ENCODE results near the gene METRNL.

METRNL gene

GRCh38 chr17:83142619-83143018 lies 63.2 kb downstream of the METRNL start:
- TF ChIP-seq ZFX (IDR thresholded peaks at IDR 0.05; ENCODE audit: borderline replicate concordance), result no peak
- TF ChIP-seq, protein P1, sequence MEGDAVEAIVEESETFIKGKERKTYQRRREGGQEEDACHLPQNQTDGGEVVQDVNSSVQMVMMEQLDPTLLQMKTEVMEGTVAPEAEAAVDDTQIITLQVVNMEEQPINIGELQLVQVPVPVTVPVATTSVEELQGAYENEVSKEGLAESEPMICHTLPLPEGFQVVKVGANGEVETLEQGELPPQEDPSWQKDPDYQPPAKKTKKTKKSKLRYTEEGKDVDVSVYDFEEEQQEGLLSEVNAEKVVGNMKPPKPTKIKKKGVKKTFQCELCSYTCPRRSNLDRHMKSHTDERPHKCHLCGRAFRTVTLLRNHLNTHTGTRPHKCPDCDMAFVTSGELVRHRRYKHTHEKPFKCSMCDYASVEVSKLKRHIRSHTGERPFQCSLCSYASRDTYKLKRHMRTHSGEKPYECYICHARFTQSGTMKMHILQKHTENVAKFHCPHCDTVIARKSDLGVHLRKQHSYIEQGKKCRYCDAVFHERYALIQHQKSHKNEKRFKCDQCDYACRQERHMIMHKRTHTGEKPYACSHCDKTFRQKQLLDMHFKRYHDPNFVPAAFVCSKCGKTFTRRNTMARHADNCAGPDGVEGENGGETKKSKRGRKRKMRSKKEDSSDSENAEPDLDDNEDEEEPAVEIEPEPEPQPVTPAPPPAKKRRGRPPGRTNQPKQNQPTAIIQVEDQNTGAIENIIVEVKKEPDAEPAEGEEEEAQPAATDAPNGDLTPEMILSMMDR (IDR thresholded peaks at IDR 0.05), result no peak

DNA sequence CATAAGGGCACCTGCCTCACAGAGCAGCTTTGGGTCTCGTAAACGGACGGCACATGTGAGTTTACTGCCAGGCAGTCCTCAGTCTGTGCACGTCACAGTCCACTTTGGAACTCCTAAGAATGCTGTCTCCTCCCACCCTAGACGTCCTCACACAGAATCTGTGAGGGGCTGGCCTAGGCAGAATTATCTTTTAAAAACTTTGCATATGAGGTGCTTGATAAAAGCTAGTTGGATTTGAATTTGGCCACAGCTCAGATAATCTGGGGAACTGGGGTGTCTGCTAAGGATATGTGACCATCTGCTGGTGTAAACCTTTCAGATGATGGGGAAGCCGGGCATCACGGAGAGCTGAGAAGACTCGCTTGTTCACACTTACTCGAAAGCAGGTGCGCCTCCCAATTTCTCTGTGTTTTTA lies 64.4 kb downstream of the METRNL start:
- TF ChIP-seq ZFX (IDR thresholded peaks at IDR 0.05; ENCODE audit: borderline replicate concordance), result no peak
- TF ChIP-seq, protein P1 (IDR thresholded peaks at IDR 0.05), result no peak
- no peak overlapping the region for H3K27ac ChIP-seq

More at GRCh38 chr17:83142619-83143018, 63.2 kb downstream of the METRNL start:
- no peak overlapping the region for H3K27ac ChIP-seq

Data from 22Rv1 (cell line).